T-cell (primary cell): ENCODE results near the gene PXDN. TPM values are rescaled to one million over a fixed set of nuclear protein-coding genes. Genes with fewer than 3 reads are reported as not detected.

Experiments used
- ATAC-seq, 4 experiments: fragments of 200-7000 bp in 3 of 4; fragments of 150-1000 bp in 1 of 4; cut with Tn5 transposase; replicated peaks in 1 of 4; 1 replicate in 3 of 4; 2 replicates in 1 of 4; pipeline ENCODE4 v1.10.0; 2021; ENCODE audit warnings: moderate library complexity in 3 of 4, mild to moderate bottlenecking in 2 of 4, moderate number of reproducible peaks in 1 of 4
- CTCF ChIA-PET, 2 donors: fragments of 300-600 bp; sonication (Branson Sonifier 250); formaldehyde crosslinking; loops; one replicate each; lab custom pipeline; 2022; ENCODE audit warnings: antibody characterized with exemption in 2 of 2; lab: Charles Lee
- POLR2A ChIA-PET, 2 donors: fragments of 300-600 bp; sonication (Branson Sonifier 250); formaldehyde crosslinking; loops; one replicate each; lab custom pipeline; 2022; ENCODE audit warnings: antibody characterized with exemption in 2 of 2; lab: Charles Lee
- DNase-seq, 35 experiments: peaks; one replicate each; pipeline versions ENCODE4 v3.0.0 to v3.0.0-alpha.2; 2013 to 2023
- H3K27ac ChIP-seq: one replicate; pipeline ENCODE4 v1.5.1; 2013; ENCODE audit warnings: low read length
- H3K27me3 ChIP-seq, 2 experiments: replicated peaks in 1 of 2; 1 replicate in 1 of 2; 2 replicates in 1 of 2; pipeline versions ENCODE4 v1.6.1 to v1.7.0; 2013; ENCODE audit warnings: low read length in 1 of 2, mixed read lengths in 1 of 2; ENCODE audit not compliant: control insufficient read depth in 2 of 2, insufficient read depth in 2 of 2; ENCODE audit errors: extremely low read depth in 1 of 2
- H3K36me3 ChIP-seq, 2 donors: 1 replicate in 1 of 2; 2 replicates in 1 of 2; pipeline versions ENCODE4 v1.6.1 to v1.7.0; 2013; ENCODE audit warnings: low read length in 1 of 2; ENCODE audit not compliant: control insufficient read depth in 2 of 2, insufficient read depth in 1 of 2; ENCODE audit errors: extremely low read depth in 1 of 2
- H3K4me1 ChIP-seq, 2 experiments: 1 replicate in 1 of 2; 2 replicates in 1 of 2; pipeline versions ENCODE4 v1.6.1 to v1.7.0; 2013; ENCODE audit warnings: low read length in 2 of 2, mixed read lengths in 1 of 2; ENCODE audit not compliant: insufficient read depth in 2 of 2, control insufficient read depth in 1 of 2; ENCODE audit errors: extremely low read depth in 1 of 2
- H3K4me3 ChIP-seq, 2 donors: 1 replicate in 1 of 2; 2 replicates in 1 of 2; pipeline versions ENCODE4 v1.5.1 to v1.7.0; 2013; ENCODE audit warnings: mild to moderate bottlenecking in 2 of 2, low read length in 1 of 2, moderate library complexity in 1 of 2; ENCODE audit not compliant: control insufficient read depth in 1 of 2; ENCODE audit errors: extremely low read depth in 1 of 2
- H3K9me3 ChIP-seq: 2 replicates; pipeline ENCODE4 v1.7.0; 2013
- H3K27ac Mint-ChIP-seq, 2 donors: one replicate each; pipeline ENCODE4 v1.8.0; 2020 to 2021; ENCODE audit warnings: mild to moderate bottlenecking in 2 of 2, mixed read lengths in 2 of 2
- H3K27me3 Mint-ChIP-seq, 2 donors: one replicate each; pipeline ENCODE4 v1.8.0; 2021 to 2022; ENCODE audit warnings: mixed read lengths in 2 of 2
- H3K36me3 Mint-ChIP-seq: one replicate; pipeline ENCODE4 v1.8.0; 2021; ENCODE audit warnings: mixed read lengths
- H3K4me1 Mint-ChIP-seq, 3 donors: one replicate each; pipeline ENCODE4 v1.8.0; 2020 to 2022; ENCODE audit warnings: mixed read lengths in 3 of 3, mild to moderate bottlenecking in 1 of 3
- H3K4me3 Mint-ChIP-seq, 3 donors: one replicate each; pipeline ENCODE4 v1.8.0; 2020 to 2022; ENCODE audit warnings: mild to moderate bottlenecking in 3 of 3, mixed read lengths in 3 of 3, moderate library complexity in 3 of 3
- H3K9me3 Mint-ChIP-seq, 3 donors: one replicate each; pipeline ENCODE4 v1.8.0; 2020 to 2022; ENCODE audit warnings: mixed read lengths in 3 of 3
- WGBS: methylation state at CpG from one replicate; pipeline ENCODE4 v1.1.5; 2013; ENCODE audit warnings: missing lambda C conversion rate; ENCODE audit not compliant: insufficient coverage; 5-methylcytosine and 5-hydroxymethylcytosine counted together
- total RNA-seq, 35 experiments: library from RNA in 6 of 35; stranded (reverse) in 6 of 35; fragments of 120-200 nt in 1 of 35; gene quantifications; one replicate each; pipeline versions ENCODE4 v1.2.1 to v1.2.4 and lab custom pipeline; 2013 to 2026

PXDN gene
- total RNA-seq, 5 donors from 2014 or later (not counting 1 experiment from before 2014, with no cell fraction given): 0.21 to 5.4 (median 1.3) TPM

DNA sequence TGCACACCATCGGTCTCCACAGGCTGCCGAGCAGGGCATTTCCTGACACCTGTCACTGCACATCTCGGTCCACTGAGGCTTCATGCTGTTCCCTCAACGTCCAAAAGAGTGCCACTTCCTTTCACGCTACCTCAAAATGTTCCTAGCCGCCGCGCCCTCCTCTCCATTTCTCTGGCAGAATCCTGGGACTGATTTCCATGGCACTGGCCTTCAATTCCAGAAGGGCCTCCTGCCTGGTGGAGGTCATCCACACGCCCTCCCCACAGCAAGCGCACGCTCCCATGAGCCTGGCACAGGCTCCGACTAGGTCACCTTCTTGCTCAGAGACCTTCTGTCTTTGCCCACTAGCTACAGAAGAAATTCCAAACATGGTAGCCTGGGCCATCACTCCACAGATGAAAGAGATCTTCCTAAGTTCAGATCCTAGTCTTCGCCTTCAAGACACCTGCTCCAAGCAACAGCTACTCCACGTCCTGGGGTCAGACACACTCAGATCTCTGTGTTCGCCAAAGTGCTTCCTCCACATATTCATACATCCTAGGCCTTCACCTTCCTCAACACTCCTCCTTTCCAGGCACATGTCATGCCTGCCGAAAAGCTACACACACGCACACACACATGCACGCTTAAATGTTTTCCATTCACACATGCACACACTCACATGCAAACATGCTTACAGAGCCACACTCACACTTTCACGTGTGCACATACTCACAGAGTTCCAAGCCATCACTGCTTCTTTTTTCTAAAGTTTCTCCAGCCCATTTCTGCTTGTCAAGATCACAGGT is 94.0 kb downstream of the PXDN start:
- no peaks in the 10 kb centered on the region for H3K4me1 ChIP-seq
- DNase-seq (no peak), ATAC-seq (no peak)
- ChIA-PET CTCF (interaction anchor here in 1 of 2 donors (0.9 kb wide), 1 partner anchor 606 kb away, joined by 4 read pairs; no protein-coding TSS in a partner anchor), POLR2A (no interaction called here)
- no peaks in the 10 kb centered on the region for H3K36me3 Mint-ChIP-seq
- no peaks in the 10 kb centered on the region for H3K9me3 ChIP-seq
- no peak overlapping the region for H3K4me3 ChIP-seq
- no peaks in the 10 kb centered on the region for H3K9me3 Mint-ChIP-seq
- H3K27me3 Mint-ChIP-seq: no peaks in the 10 kb centered on the region
- peaks cover 0 to 5% of the 10 kb centered on the region in 2 experiments for H3K27me3 ChIP-seq
- WGBS: 80% methylated on average over 19 of the region's 19 CpGs
- H3K4me3 Mint-ChIP-seq: no peak overlapping the region
- H3K27ac ChIP-seq: no peak overlapping the region
- H3K36me3 ChIP-seq: no peaks in the 10 kb centered on the region
- no peaks in the 10 kb centered on the region for H3K4me1 Mint-ChIP-seq
- H3K27ac Mint-ChIP-seq: no peak overlapping the region

DNA sequence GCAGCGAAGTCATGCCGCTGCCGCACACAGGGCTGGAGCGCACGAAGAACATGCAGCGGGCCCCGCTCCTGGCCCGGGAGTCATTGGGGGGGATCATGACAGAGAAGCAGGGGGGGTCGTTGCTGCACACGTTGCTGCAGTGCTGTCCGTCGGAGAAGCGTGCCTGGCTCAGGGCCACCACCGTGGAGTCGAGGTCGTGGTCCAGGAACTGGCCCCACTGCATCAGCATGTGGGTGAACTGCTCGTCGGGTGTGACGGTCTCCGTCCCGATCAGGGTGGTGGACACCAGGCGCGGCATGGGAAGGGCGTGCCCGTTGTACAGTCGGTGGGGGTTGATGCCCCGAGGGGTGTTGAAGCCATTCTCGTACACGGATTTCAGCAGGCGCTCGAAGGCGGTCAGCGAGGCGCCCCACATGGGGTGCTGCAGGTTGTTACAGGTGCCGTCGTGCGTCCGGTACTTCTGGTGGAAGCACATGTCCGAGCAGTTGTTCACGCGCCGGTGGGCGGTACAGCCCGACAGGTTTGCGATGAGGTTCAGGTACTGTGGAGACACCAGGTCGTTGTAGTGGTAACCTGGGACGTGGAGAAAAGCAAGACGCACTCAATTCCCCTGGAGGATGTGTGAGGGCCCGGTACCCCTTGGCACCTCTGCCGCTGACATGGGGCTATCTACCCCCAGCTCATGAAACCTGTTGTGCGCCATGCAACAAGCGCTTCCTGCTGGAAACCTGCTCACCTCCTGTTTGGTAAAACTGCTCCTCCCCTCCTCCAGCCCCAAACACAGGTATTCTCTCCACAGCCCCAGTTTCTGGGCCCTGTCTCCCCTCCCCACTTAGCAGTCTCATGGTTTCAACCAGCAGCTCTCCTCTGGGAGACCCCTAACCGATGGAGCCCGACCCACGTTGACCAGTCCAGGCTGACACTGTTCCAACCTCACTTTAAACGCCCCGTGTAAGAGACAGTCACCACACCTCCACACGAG is 94.9 kb downstream of the PXDN start:
- DNase-seq (no peak), ATAC-seq (no peak)
- no peaks in the 10 kb centered on the region for H3K4me1 ChIP-seq
- ChIA-PET CTCF (interaction anchor here in 1 of 2 donors (0.9 kb wide), 1 partner anchor 605 kb away, joined by 4 read pairs; no protein-coding TSS in a partner anchor), POLR2A (no interaction called here)
- Mint-ChIP-seq H3K4me3 (no peak overlapping the region), H3K36me3 (no peaks in the 10 kb centered on the region), H3K4me1 (no peaks in the 10 kb centered on the region), H3K27ac (no peak overlapping the region), H3K27me3 (no peaks in the 10 kb centered on the region), H3K9me3 (no peaks in the 10 kb centered on the region)
- no peak overlapping the region for H3K4me3 ChIP-seq
- WGBS: 96% methylated on average over 56 of the region's 58 CpGs
- H3K27me3 ChIP-seq: peaks cover 0 to 5% of the 10 kb centered on the region in 2 experiments
- H3K27ac ChIP-seq: no peak overlapping the region
- H3K36me3 ChIP-seq: no peaks in the 10 kb centered on the region
- H3K9me3 ChIP-seq: no peaks in the 10 kb centered on the region

DNA sequence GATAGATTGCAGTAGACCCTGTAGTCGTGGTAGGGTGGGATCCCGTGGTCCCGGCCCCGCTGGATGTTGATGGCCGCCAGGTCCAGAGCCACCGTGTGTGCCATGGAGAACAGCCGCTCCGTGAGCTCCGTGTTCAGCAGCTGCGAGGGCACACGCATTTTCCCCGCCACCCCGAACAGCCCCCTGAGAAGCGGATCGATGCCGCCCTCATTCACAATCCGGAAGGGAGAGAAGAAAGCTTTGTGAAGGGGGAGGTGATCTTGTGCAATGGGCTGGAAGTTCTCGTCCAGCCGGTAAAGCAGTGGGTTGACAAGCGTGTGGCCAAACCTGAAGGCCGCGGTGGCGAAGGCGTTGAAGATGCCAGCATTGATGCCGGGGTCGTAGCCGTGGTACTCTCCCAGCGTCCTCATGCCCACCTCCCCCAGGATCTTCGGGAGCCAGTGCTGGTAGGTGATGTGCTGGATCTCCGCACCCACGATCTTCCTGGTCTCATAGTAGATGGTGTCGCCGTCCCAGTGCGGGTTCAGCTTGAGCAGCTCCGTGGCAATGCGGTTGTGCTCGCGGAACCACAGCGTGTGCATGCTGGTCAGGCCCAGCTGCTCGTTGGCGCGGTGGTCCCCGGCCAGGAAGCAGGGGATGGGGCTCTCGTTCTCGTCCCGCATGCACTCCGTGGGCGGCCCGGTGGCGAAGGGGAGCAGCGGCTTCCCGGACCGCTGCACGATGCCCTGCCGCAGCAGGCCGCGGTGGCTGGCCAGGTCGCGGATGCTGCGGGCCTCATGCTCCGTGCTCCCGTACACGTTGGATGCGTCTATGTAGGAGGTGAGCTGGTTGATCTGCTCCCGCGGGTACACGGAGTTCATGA is 95.8 kb downstream of the PXDN start:
- DNase-seq: no peak
- 94% methylated on average over 63 of the region's 67 CpGs for WGBS
- H3K9me3 ChIP-seq: no peaks in the 10 kb centered on the region
- POLR2A ChIA-PET: no interaction called here
- peaks cover 0 to 5% of the 10 kb centered on the region in 2 experiments for H3K27me3 ChIP-seq
- Mint-ChIP-seq H3K4me3 (no peak overlapping the region), H3K36me3 (no peaks in the 10 kb centered on the region), H3K27me3 (no peaks in the 10 kb centered on the region), H3K4me1 (no peaks in the 10 kb centered on the region), H3K9me3 (no peaks in the 10 kb centered on the region), H3K27ac (no peak overlapping the region)
- no peak overlapping the region for H3K4me3 ChIP-seq
- no peak overlapping the region for H3K27ac ChIP-seq
- H3K4me1 ChIP-seq: no peaks in the 10 kb centered on the region
- ATAC-seq: no peak
- no peaks in the 10 kb centered on the region for H3K36me3 ChIP-seq
- CTCF ChIA-PET: no interaction called here

DNA sequence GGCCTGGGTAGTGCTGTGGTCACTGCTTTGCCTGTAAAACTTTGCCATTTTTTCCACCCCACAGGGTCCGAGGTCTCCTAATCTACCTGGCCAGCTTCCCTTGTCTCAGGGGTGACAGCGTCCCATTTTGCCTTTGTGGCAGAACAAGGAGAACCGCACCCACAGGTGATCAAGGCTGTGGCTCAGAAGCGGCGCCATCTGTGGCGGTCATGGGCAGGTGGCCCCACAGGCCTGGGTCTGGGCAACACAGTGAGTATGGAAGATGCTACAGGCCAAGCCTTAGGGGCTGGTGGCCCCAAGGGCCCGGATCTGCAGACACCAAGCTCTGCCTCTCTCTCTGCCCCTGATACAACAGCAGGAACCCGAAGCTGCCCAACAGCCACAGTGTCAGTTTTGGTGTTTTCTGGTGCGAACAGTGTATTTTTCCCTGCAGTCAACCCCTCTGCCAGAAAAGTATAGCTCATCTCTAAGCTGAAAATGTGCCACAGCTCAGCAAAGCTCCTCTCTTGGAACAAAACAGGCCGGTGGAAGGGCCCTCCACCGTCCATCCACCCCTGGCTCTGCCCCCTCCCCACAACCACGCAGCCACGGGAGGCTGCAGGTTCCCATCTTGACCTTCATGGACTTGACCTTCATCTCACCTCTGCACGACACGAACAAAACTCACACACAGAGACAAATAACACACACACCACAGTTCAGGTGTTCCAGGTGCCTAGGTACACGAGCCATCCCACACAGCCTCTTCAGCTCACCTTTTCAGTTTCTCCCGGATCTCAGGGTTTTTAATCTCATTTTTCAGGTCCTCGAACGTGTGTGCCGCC is 96.7 kb downstream of the PXDN start:
- no peaks in the 10 kb centered on the region for H3K27me3 Mint-ChIP-seq
- no peaks in the 10 kb centered on the region for H3K36me3 ChIP-seq

DNA sequence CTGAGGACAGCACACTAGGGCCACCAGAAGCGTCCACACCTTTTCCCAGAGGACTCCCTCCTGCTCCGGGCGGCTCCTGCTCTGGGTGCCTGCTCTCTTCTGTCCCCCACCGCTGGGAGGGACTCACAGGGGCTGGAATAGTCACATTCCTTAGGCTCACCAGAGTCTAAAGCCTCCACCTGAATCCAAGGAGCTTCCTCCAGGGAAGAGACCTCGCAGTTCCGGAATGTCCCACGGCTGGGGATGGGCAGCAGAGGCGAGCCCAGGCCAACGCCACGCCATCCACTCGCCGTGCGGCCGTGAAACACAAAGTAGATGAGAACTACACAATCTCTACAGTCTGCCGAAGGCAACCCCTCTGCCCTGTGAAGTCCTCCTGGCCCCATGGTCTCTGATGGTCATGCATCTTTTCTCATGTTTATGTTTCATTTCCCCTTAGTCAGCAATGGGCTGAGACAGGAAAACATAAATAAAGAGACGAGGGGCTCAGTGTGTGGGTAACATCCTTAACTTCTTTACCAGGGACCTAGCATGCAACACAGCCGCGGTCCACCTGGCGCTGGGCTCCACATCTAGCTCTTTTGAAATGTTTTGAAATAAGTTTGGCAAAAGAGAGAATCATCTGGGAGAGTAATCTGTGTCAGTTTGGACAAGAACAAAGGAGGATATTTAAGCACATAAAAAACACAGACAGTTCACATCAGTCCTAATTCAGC is 98.4 kb downstream of the PXDN start:
- Mint-ChIP-seq H3K4me3 (no peak overlapping the region), H3K9me3 (no peaks in the 10 kb centered on the region), H3K4me1 (no peaks in the 10 kb centered on the region), H3K36me3 (no peaks in the 10 kb centered on the region), H3K27ac (no peak overlapping the region), H3K27me3 (no peaks in the 10 kb centered on the region)
- CTCF ChIA-PET: no interaction called here
- 86% methylated on average over 8 of the region's 19 CpGs for WGBS
- Histone ChIP-seq H3K27me3 (peaks cover 0 to 5% of the 10 kb centered on the region in 2 experiments), H3K36me3 (no peaks in the 10 kb centered on the region), H3K9me3 (no peaks in the 10 kb centered on the region), H3K27ac (no peak overlapping the region), H3K4me3 (no peak overlapping the region), H3K4me1 (no peaks in the 10 kb centered on the region)
- ATAC-seq: no peak
- DNase-seq: no peak
- POLR2A ChIA-PET: no interaction called here

More for the DNA sequence above, 96.7 kb downstream of the PXDN start:
- Mint-ChIP-seq H3K9me3 (no peaks in the 10 kb centered on the region), H3K27ac (no peak overlapping the region), H3K36me3 (no peaks in the 10 kb centered on the region), H3K4me3 (no peak overlapping the region), H3K4me1 (no peaks in the 10 kb centered on the region)
- Histone ChIP-seq H3K4me1 (no peaks in the 10 kb centered on the region), H3K27ac (no peak overlapping the region), H3K27me3 (peaks cover 0 to 5% of the 10 kb centered on the region in 2 experiments), H3K4me3 (no peak overlapping the region), H3K9me3 (no peaks in the 10 kb centered on the region)
- ATAC-seq (no peak), DNase-seq (no peak)
- ChIA-PET CTCF (no interaction called here), POLR2A (no interaction called here)
- 81% methylated on average over 16 of the region's 20 CpGs for WGBS
